Activated CD4-positive, alpha-beta T cell treated with anti-CD3 and anti-CD28 coated beads for 36 hours (primary cell): ENCODE measurements around the gene RC3H1. TPM values are rescaled to one million over a fixed set of nuclear protein-coding genes. Genes with fewer than 3 reads are reported as not detected.

Source experiments
- ATAC-seq: fragments of 200-7000 bp; cut with Tn5 transposase; one replicate; pipeline ENCODE4 v1.10.0; 2021; ENCODE audit warnings: mild to moderate bottlenecking, moderate library complexity
- CTCF ChIA-PET: fragments of 350-600 bp; sonication (Branson Sonifier 250); formaldehyde crosslinking; loops from one replicate; lab custom pipeline; 2021; ENCODE audit warnings: antibody characterized with exemption; lab: Charles Lee
- POLR2A ChIA-PET: fragments of 350-600 bp; sonication (Branson Sonifier 250); formaldehyde crosslinking; loops from one replicate; lab custom pipeline; 2021; ENCODE audit warnings: antibody characterized with exemption, inconsistent platforms; lab: Charles Lee
- DNase-seq: peaks from one replicate; pipeline ENCODE4 v3.0.0-alpha.2; 2020
- H3K27ac Mint-ChIP-seq: one replicate; pipeline ENCODE4 v1.8.0; 2021; ENCODE audit warnings: mixed read lengths
- H3K27me3 Mint-ChIP-seq: one replicate; pipeline ENCODE4 v1.8.0; 2021; ENCODE audit warnings: mixed read lengths
- H3K36me3 Mint-ChIP-seq: one replicate; pipeline ENCODE4 v1.8.0; 2021; ENCODE audit warnings: low read depth, mixed read lengths
- H3K4me1 Mint-ChIP-seq: one replicate; pipeline ENCODE4 v1.8.0; 2021; ENCODE audit warnings: mixed read lengths
- H3K4me3 Mint-ChIP-seq: one replicate; pipeline ENCODE4 v1.8.0; 2021; ENCODE audit warnings: mild to moderate bottlenecking, moderate library complexity, mixed read lengths
- H3K9me3 Mint-ChIP-seq: one replicate; pipeline ENCODE4 v1.8.0; 2021; ENCODE audit warnings: low read depth, mixed read lengths
- intact Hi-C, 2 experiments: fragments of 100-400 bp; cut with DNase I in 1 of 2; cut with micrococcal nuclease in 1 of 2; formaldehyde crosslinking; loops; one replicate each; pipeline versions ENCODE4 v1.14.2 to v1.15.1; 2022 to 2024; cut with DNase I, micrococcal nuclease
- total RNA-seq, 2 experiments: library from RNA; stranded (reverse); gene quantifications; one replicate each; pipeline ENCODE4 v1.2.3, GENCODE V29; 2021

RC3H1 gene
- total RNA-seq, 2 experiments from 2014 or later = 27.3 to 37.0 TPM

- CTCF ChIA-PET = no interaction called here
- no peaks in the 10 kb centered on the region for H3K27me3 Mint-ChIP-seq
- no peaks in the 10 kb centered on the region for H3K9me3 Mint-ChIP-seq
- H3K4me3 Mint-ChIP-seq = no peak overlapping the region
- peaks cover 34% of the 10 kb centered on the region for H3K36me3 Mint-ChIP-seq
- no peak for ATAC-seq
- no peak overlapping the region for H3K27ac Mint-ChIP-seq
- H3K4me1 Mint-ChIP-seq = peaks cover 19% of the 10 kb centered on the region
- intact Hi-C loops = no loop called here
- no peak for DNase-seq
- POLR2A ChIA-PET = no interaction called here
Observed at GRCh38 chr1:173884701-173885100, 137.5 kb downstream of the RC3H1 start.

Other genes with a start within 250 kb of the RC3H1 start
- gene DARS2, start 197.7 kb downstream of the RC3H1 start, total RNA-seq = 10 to 100 TPM; 57.2 to 62.0 TPM
- gene CENPL, start 197.5 kb downstream of the RC3H1 start, total RNA-seq = 10 to 100 TPM; 26.1 to 27.2 TPM
- 1,000 to 10,000 TPM in 1 of 2 experiments, 100 to 1,000 TPM in 1; 878 to 1,203 TPM for gene GAS5, start 154.4 kb downstream of the RC3H1 start, total RNA-seq
- 1 to 10 TPM; 7.7 to 7.9 TPM for gene ZBTB37, start 154.0 kb downstream of the RC3H1 start, total RNA-seq
- gene SERPINC1, start 105.0 kb downstream of the RC3H1 start, total RNA-seq = under 1 TPM in 1 of 2 experiments, not detected in 1; 0.25 TPM
- 10 to 100 TPM; 22.6 to 29.9 TPM for gene RABGAP1L, start 137.2 kb upstream of the RC3H1 start, total RNA-seq